ENCODE results near the gene POLR2L. TPM values are rescaled to one million over a fixed set of nuclear protein-coding genes. Genes with fewer than 3 reads are reported as not detected.

The POLR2L gene
- total RNA-seq, 6 experiments from 2014 or later = 439 to 504 (median 478) TPM

DNA sequence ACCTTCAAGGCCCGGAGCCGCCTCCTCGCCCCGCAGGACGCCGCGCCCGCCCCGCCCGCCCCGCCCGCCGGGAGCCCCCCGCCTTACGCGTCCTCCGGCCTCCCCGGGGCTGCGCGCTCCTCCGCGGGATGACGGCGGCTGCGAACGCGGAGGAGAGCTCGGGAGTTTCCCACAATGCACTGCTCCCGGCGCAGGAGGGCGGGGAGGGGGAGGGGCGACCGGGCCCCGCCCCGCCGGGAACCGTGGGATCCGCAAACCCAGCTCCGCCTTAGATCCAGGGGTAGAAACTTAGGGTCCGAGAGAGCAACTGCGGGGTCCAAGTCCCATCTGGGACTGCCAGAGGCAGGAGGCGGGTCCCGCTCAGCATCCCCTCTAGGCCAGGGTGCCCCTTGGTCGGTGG lies 52.4 kb downstream of the POLR2L start, which contains the start of gene CEND1:
Gene CEND1 (minus strand): TSS at position 148 of the 400 bp plus-strand sequence. CDS start 1,514 bp downstream, outside the sequence.
- H3K4me3 Mint-ChIP-seq = peak within 1 kb of the TSS; percentile 66
- TF ChIP-seq, protein P1, sequence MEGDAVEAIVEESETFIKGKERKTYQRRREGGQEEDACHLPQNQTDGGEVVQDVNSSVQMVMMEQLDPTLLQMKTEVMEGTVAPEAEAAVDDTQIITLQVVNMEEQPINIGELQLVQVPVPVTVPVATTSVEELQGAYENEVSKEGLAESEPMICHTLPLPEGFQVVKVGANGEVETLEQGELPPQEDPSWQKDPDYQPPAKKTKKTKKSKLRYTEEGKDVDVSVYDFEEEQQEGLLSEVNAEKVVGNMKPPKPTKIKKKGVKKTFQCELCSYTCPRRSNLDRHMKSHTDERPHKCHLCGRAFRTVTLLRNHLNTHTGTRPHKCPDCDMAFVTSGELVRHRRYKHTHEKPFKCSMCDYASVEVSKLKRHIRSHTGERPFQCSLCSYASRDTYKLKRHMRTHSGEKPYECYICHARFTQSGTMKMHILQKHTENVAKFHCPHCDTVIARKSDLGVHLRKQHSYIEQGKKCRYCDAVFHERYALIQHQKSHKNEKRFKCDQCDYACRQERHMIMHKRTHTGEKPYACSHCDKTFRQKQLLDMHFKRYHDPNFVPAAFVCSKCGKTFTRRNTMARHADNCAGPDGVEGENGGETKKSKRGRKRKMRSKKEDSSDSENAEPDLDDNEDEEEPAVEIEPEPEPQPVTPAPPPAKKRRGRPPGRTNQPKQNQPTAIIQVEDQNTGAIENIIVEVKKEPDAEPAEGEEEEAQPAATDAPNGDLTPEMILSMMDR (IDR thresholded peaks at IDR 0.05) = no peak
- H3K9me3 Mint-ChIP-seq = no peaks in the 10 kb centered on the region
- peak; percentile 18 for DNase-seq
- no peaks in the 10 kb centered on the region; the same call in 1 of the 2 replicates for H3K27me3 Mint-ChIP-seq (ENCODE audit: insufficient read depth)
- H3K4me1 Mint-ChIP-seq (ENCODE audit: low read depth) = peaks cover 5% of the 10 kb centered on the region; the same call in 1 of the 2 replicates
- H3K36me3 Mint-ChIP-seq (ENCODE audit: low read depth) = no peaks in the 10 kb centered on the region
- H3K27ac Mint-ChIP-seq = peak within 1 kb of the TSS; percentile 59

Other genes starting within 250 kb of the POLR2L start
- 1 to 10 TPM; 3.0 to 5.2 (median 4.2) TPM for gene IRF7, start 226.6 kb downstream of the POLR2L start, total RNA-seq (2021; fragmentation: NEBNext Ultra II Directional; extraction: Animal tissue kit (Norgen Biotek cat#: 25700))
- not detected for gene CDHR5, start 217.6 kb downstream of the POLR2L start, total RNA-seq (2021; fragmentation: NEBNext Ultra II Directional; extraction: Animal tissue kit (Norgen Biotek cat#: 25700))
- gene SCT, start 215.3 kb downstream of the POLR2L start, total RNA-seq (2021; fragmentation: NEBNext Ultra II Directional; extraction: Animal tissue kit (Norgen Biotek cat#: 25700)) = not detected
- gene DRD4, start 205.3 kb downstream of the POLR2L start, total RNA-seq (2021; fragmentation: NEBNext Ultra II Directional; extraction: Animal tissue kit (Norgen Biotek cat#: 25700)) = under 1 TPM; 0.14 to 0.61 (median 0.38) TPM
- 10 to 100 TPM; 32.2 to 48.1 (median 34.6) TPM for gene DEAF1, start 147.3 kb downstream of the POLR2L start, total RNA-seq (2021; fragmentation: NEBNext Ultra II Directional; extraction: Animal tissue kit (Norgen Biotek cat#: 25700))
- gene TMEM80, start 146.7 kb downstream of the POLR2L start, total RNA-seq (2021; fragmentation: NEBNext Ultra II Directional; extraction: Animal tissue kit (Norgen Biotek cat#: 25700)) = 10 to 100 TPM; 16.9 to 24.5 (median 19.3) TPM
- 10 to 100 TPM; 55.5 to 70.1 (median 65.1) TPM for gene EPS8L2, start 136.3 kb downstream of the POLR2L start, total RNA-seq (2021; fragmentation: NEBNext Ultra II Directional; extraction: Animal tissue kit (Norgen Biotek cat#: 25700))
- 100 to 1,000 TPM; 230 to 351 (median 300) TPM for gene TALDO1, start 95.1 kb downstream of the POLR2L start, total RNA-seq (2021; fragmentation: NEBNext Ultra II Directional; extraction: Animal tissue kit (Norgen Biotek cat#: 25700))
- 10 to 100 TPM; 61.0 to 72.7 (median 68.1) TPM for gene GATD1, start 65.0 kb downstream of the POLR2L start, total RNA-seq (2021; fragmentation: NEBNext Ultra II Directional; extraction: Animal tissue kit (Norgen Biotek cat#: 25700))
- gene CEND1, start 52.4 kb downstream of the POLR2L start, total RNA-seq (2021; fragmentation: NEBNext Ultra II Directional; extraction: Animal tissue kit (Norgen Biotek cat#: 25700)) = 10 to 100 TPM in 5 of 6 experiments, 1 to 10 TPM in 1; 8.2 to 12.2 (median 11.0) TPM
- 10 to 100 TPM; 39.7 to 47.3 (median 42.9) TPM for gene SLC25A22, start 44.2 kb downstream of the POLR2L start, total RNA-seq (2021; fragmentation: NEBNext Ultra II Directional; extraction: Animal tissue kit (Norgen Biotek cat#: 25700))
- gene PIDD1, start 37.3 kb downstream of the POLR2L start, total RNA-seq (2021; fragmentation: NEBNext Ultra II Directional; extraction: Animal tissue kit (Norgen Biotek cat#: 25700)) = 10 to 100 TPM; 11.0 to 15.9 (median 13.7) TPM
- gene RPLP2, start 32.6 kb downstream of the POLR2L start, total RNA-seq (2021; fragmentation: NEBNext Ultra II Directional; extraction: Animal tissue kit (Norgen Biotek cat#: 25700)) = 1,000 to 10,000 TPM; 1,532 to 1,781 (median 1,709) TPM
- gene PNPLA2, start 23.6 kb downstream of the POLR2L start, total RNA-seq (2021; fragmentation: NEBNext Ultra II Directional; extraction: Animal tissue kit (Norgen Biotek cat#: 25700)) = 100 to 1,000 TPM; 103 to 148 (median 130) TPM
- gene CRACR2B, start 14.6 kb downstream of the POLR2L start, total RNA-seq (2021; fragmentation: NEBNext Ultra II Directional; extraction: Animal tissue kit (Norgen Biotek cat#: 25700)) = 1 to 10 TPM in 4 of 6 experiments, under 1 TPM in 2; 0.63 to 2.2 (median 1.2) TPM
- gene CD151, start 9.6 kb downstream of the POLR2L start, total RNA-seq (2021; fragmentation: NEBNext Ultra II Directional; extraction: Animal tissue kit (Norgen Biotek cat#: 25700)) = 1,000 to 10,000 TPM in 1 of 6 experiments, 100 to 1,000 TPM in 5; 719 to 1,001 (median 755) TPM
- 100 to 1,000 TPM; 193 to 267 (median 212) TPM for gene TSPAN4, start 323 bp upstream of the POLR2L start, total RNA-seq (2021; fragmentation: NEBNext Ultra II Directional; extraction: Animal tissue kit (Norgen Biotek cat#: 25700))
- 100 to 1,000 TPM; 116 to 145 (median 133) TPM for gene CHID1, start 68.3 kb upstream of the POLR2L start, total RNA-seq (2021; fragmentation: NEBNext Ultra II Directional; extraction: Animal tissue kit (Norgen Biotek cat#: 25700))
- 10 to 100 TPM; 65.4 to 73.4 (median 70.9) TPM for gene AP2A2, start 83.3 kb upstream of the POLR2L start, total RNA-seq (2021; fragmentation: NEBNext Ultra II Directional; extraction: Animal tissue kit (Norgen Biotek cat#: 25700))
- gene MUC6, start 194.2 kb upstream of the POLR2L start, total RNA-seq (2021; fragmentation: NEBNext Ultra II Directional; extraction: Animal tissue kit (Norgen Biotek cat#: 25700)) = not detected
- gene MUC2, start 232.3 kb upstream of the POLR2L start, total RNA-seq (2021; fragmentation: NEBNext Ultra II Directional; extraction: Animal tissue kit (Norgen Biotek cat#: 25700)) = under 1 TPM in 1 of 6 experiments, not detected in 5; 0.24 TPM

Measured in HFFc6 (cell line).